IMR-90 (cell line): Measurements from ENCODE around the gene IQCE. TPM values are rescaled to one million over a fixed set of nuclear protein-coding genes. Genes with fewer than 3 reads are reported as not detected.

Experiments
- CTCF ChIP-seq: conservative IDR thresholded peaks from 2 replicates; pipeline ENCODE4 v1.5.1; 2012; ENCODE audit warnings: mild to moderate bottlenecking, low read depth, low read length, improper control_type of control experiment
- polyA plus RNA-seq, 3 experiments: library from polyadenylated mRNA; depleted of rRNA; stranded (reverse); fragments of >200 nt; gene quantifications; 2 replicates each; pipeline ENCODE4 v1.2.3, GENCODE V29; 2012; ENCODE audit warnings: low replicate concordance in 1 of 3
- total RNA-seq: library from RNA; depleted of rRNA; stranded (reverse); fragments of >200 nt; gene quantifications from 2 replicates; pipeline ENCODE4 v1.2.3, GENCODE V29; 2012

IQCE gene
- total and polyA plus RNA-seq, 2 of the 4 experiments (the other 2 are of a cell fraction), result 5.0 to 6.3 TPM

- no peak for TF ChIP-seq CTCF
Observed at GRCh38 chr7:2524808-2525657, 33.7 kb upstream of the IQCE start (continued).
